Ishikawa (cell line): Measurements from ENCODE around the gene ZZZ3.

Source experiments
- MAX ChIP-seq: IDR thresholded peaks from 2 replicates; pipeline ENCODE4 v1.6.1; 2012
- RAD21 ChIP-seq: IDR thresholded peaks from 2 replicates; pipeline ENCODE4 v1.6.1; 2012; ENCODE audit warnings: low read depth

GRCh38 chr1:77671836-77672235, 10.6 kb downstream of the ZZZ3 start:
- TF ChIP-seq MAX (no peak), RAD21 (no peak)
